HEK293 (cell line): ENCODE measurements around the gene DYNLL1.
A peak's percentile ranks its signal among the peaks of the same experiment; 100 is the strongest.
"Not testable (repeated sequence)": the region's sequence is repeated elsewhere in the genome, so short reads cannot be mapped to it uniquely, and the experiment has no call there.

Experiments
- CTCF ChIA-PET: fragments of 350-600 bp; formaldehyde crosslinking; extraction: SDS; loops from one replicate; lab custom pipeline; 2021; ENCODE audit warnings: antibody characterized with exemption; lab: Yijun Ruan, JAX
- POLR2A ChIA-PET: fragments of 300-600 bp; formaldehyde crosslinking; extraction: SDS; loops from one replicate; lab custom pipeline; 2020; ENCODE audit warnings: antibody characterized with exemption, inconsistent platforms; lab: Yijun Ruan, JAX
- H3K27ac ChIP-seq: fragments of 200-500 bp; sonication (Bioruptor generic); 2 replicates; pipeline ENCODE4 v1.5.1; 2014; ENCODE audit warnings: low read depth, low read length, control low read depth, inconsistent platforms; ENCODE audit errors: extremely low read depth
- H3K36me3 ChIP-seq, 2 experiments: fragments of 200-500 bp in 1 of 2; sonication (Bioruptor generic) in 1 of 2; 1 replicate in 1 of 2; 2 replicates in 1 of 2; pipeline ENCODE4 v1.5.1; 2014 to 2017; ENCODE audit warnings: inconsistent platforms in 2 of 2, low read length in 2 of 2; ENCODE audit not compliant: control insufficient read depth in 2 of 2, insufficient read depth in 1 of 2
- H3K4me1 ChIP-seq: fragments of 200-500 bp; sonication (Bioruptor generic); 2 replicates; pipeline ENCODE4 v1.5.1; 2014; ENCODE audit warnings: mild to moderate bottlenecking, low read length, inconsistent platforms; ENCODE audit not compliant: control insufficient read depth, insufficient read depth
- H3K4me3 ChIP-seq: 2 replicates; pipeline ENCODE4 v1.5.1; 2011; ENCODE audit warnings: low read depth, mild to moderate bottlenecking, control low read depth, low read length, moderate library complexity
- H3K9me3 ChIP-seq: fragments of 200-500 bp; sonication (Bioruptor generic); 2 replicates; pipeline ENCODE4 v1.5.1; 2014; ENCODE audit warnings: low read depth, low read length, inconsistent platforms; ENCODE audit not compliant: control insufficient read depth, insufficient read depth
- KLF8 ChIP-seq: fragments of 450-650 bp; formaldehyde crosslinking; IDR thresholded peaks from 2 replicates; pipeline ENCODE4 v1.5.1; 2016; ENCODE audit warnings: missing biosample characterization, missing genetic modification characterization
- PRDM1 ChIP-seq: fragments of 450-650 bp; formaldehyde crosslinking; IDR thresholded peaks from 2 replicates; pipeline ENCODE4; 2016; ENCODE audit warnings: missing biosample characterization, missing genetic modification characterization
- SALL2 ChIP-seq: fragments of 450-650 bp; formaldehyde crosslinking; IDR thresholded peaks from 2 replicates; pipeline ENCODE4 v1.5.0; 2017; ENCODE audit warnings: missing biosample characterization, mild to moderate bottlenecking, missing genetic modification characterization, borderline replicate concordance
- SP7 ChIP-seq: fragments of 450-650 bp; formaldehyde crosslinking; IDR thresholded peaks from 2 replicates; pipeline ENCODE4 v1.5.1; 2016; ENCODE audit warnings: missing biosample characterization, missing genetic modification characterization
- ZNF121 ChIP-seq: fragments of 450-650 bp; formaldehyde crosslinking; IDR thresholded peaks from 2 replicates; pipeline ENCODE4 v1.5.1; 2016; ENCODE audit warnings: missing biosample characterization, missing genetic modification characterization
- ZNF48 ChIP-seq: fragments of 450-650 bp; formaldehyde crosslinking; IDR thresholded peaks from 2 replicates; pipeline ENCODE4 v1.5.1; 2016; ENCODE audit warnings: missing biosample characterization, missing genetic modification characterization
- TF ChIP-seq, protein P1 (sequence below): fragments of 450-650 bp; formaldehyde crosslinking; IDR thresholded peaks from 2 replicates; pipeline ENCODE4 v1.5.1; 2016; ENCODE audit warnings: missing biosample characterization, missing genetic modification characterization
- TF ChIP-seq, protein P2 (sequence below): fragments of 450-650 bp; formaldehyde crosslinking; IDR thresholded peaks from 2 replicates; pipeline ENCODE4 v1.5.1; 2017; ENCODE audit warnings: missing biosample characterization, missing genetic modification characterization
- TF ChIP-seq, protein P3 (sequence below): fragments of 450-650 bp; formaldehyde crosslinking; IDR thresholded peaks from 2 replicates; pipeline ENCODE4 v1.5.1; 2016; ENCODE audit warnings: missing biosample characterization, missing genetic modification characterization
- TF ChIP-seq, protein P4 (sequence below): fragments of 450-650 bp; IDR thresholded peaks from 2 replicates; pipeline ENCODE4 v1.5.1; 2018; ENCODE audit warnings: missing biosample characterization, mild to moderate bottlenecking, missing genetic modification characterization

Gene DYNLL1

DNA sequence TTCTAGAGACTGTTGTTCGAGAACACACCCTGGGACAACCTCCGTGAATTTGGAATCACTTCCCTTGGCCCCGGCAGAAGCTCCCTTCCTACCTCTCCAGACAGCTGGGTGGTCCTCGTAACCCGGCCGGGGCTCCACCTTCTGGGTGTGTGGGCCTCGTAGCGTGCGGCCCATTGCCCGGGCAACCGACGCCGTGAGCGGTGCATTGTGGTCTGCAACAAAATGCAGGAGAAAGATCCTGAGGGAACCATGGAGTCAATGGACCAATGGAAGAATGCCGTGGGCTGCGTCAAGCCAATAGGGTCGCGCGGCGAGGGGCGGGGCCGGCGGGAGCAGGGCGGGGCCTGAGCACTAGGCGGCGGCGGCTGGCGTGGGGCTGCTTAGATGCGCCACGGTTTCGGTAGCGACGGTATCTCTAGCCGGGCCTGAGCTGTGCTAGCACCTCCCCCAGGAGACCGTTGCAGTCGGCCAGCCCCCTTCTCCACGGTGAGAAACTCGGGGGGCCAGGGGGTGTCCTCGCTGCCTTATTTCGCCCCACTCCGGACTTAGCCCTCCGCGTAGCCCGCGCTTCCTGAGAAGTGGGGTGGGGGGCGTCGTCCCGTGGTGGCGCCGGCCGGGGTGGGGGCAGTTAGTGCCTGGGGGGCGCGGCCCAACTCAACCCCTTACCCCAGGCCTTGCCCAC is at the start of gene DYNLL1 (continued):
- TF ChIP-seq ZNF48 (tag by site-specific recombination) (no peak), KLF8 (peak; percentile 70)
- TF ChIP-seq, all 188 proteins: peak for 31

DNA sequence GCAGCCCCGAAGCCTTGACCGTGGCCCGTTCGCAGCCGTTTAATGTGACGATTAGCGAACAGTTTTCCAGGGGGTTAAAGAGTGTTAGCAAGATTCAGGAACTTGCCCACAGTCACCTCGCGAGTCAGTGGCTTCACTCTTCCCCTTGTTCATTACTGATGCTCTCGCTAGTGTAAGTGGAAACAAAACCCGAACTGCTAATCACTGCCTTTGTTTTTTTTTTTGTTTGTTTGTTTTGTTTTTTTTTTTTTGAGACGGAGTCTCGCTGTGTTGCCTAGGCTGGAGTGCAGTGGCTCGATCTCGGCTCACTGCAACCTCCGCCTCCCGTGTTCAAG is 49.1 kb upstream of the DYNLL1 start:
- POLR2A ChIA-PET, result interaction anchor here (0.6 to 2.9 kb wide), 5 partner anchors 13 to 245 kb away, joined by 3 to 9 read pairs (median 6); no protein-coding TSS in a partner anchor

DNA sequence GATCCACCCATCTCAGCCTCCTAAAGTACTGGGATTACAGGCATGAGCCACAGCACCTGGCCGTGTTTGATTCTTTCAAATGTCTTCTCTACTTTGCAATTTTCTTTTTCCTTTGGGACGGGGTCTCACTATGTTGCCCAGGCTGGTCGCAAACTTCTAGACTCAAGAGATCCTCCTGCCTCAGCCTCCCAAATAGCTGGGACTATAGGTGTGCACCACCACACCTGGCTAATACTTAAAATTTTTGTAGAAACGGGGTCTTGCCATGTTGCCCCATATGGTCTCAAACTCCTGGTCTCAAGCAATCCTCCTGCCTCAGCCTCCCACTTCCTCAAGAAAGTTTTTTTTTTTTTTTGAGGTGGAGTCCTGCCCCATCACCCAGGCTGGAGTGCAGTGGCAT is 47.9 kb upstream of the DYNLL1 start:
- H3K27ac ChIP-seq, result no peak overlapping the region
- TF ChIP-seq SALL2, result no peak
- TF ChIP-seq, protein P1, sequence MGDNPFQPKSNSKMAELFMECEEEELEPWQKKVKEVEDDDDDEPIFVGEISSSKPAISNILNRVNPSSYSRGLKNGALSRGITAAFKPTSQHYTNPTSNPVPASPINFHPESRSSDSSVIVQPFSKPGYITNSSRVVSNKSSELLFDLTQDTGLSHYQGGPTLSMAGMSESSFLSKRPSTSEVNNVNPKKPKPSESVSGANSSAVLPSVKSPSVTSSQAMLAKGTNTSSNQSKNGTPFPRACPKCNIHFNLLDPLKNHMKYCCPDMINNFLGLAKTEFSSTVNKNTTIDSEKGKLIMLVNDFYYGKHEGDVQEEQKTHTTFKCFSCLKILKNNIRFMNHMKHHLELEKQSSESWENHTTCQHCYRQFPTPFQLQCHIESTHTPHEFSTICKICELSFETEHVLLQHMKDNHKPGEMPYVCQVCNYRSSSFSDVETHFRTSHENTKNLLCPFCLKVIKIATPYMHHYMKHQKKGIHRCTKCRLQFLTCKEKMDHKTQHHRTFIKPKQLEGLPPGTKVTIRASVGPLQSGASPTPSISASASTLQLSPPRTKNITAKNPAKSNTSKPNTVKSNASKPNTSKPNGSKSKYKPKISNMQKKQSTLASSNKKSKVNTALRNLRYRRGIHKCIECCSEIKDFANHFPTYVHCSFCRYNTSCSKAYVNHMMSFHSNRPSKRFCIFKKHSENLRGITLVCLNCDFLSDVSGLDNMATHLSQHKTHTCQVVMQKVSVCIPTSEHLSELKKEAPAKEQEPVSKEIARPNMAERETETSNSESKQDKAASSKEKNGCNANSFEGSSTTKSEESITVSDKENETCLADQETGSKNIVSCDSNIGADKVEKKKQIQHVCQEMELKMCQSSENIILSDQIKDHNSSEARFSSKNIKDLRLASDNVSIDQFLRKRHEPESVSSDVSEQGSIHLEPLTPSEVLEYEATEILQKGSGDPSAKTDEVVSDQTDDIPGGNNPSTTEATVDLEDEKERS, result no peak
- TF ChIP-seq, protein P2, sequence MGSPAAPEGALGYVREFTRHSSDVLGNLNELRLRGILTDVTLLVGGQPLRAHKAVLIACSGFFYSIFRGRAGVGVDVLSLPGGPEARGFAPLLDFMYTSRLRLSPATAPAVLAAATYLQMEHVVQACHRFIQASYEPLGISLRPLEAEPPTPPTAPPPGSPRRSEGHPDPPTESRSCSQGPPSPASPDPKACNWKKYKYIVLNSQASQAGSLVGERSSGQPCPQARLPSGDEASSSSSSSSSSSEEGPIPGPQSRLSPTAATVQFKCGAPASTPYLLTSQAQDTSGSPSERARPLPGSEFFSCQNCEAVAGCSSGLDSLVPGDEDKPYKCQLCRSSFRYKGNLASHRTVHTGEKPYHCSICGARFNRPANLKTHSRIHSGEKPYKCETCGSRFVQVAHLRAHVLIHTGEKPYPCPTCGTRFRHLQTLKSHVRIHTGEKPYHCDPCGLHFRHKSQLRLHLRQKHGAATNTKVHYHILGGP (tag by site-specific recombination), result no peak
- peak; percentile 95 for TF ChIP-seq ZNF121 (tag by site-specific recombination)
- ChIA-PET POLR2A (interaction anchor here (0.7 to 2.5 kb wide), 2 partner anchors 12 to 1053 kb away, joined by 3 to 7 read pairs; no protein-coding TSS in a partner anchor), CTCF (interaction anchor here (0.6 to 0.9 kb wide), 2 partner anchors 18 to 655 kb away, joined by 4 to 6 read pairs; no protein-coding TSS in a partner anchor)
- H3K4me3 ChIP-seq, result no peak overlapping the region
- H3K4me1 ChIP-seq, result peaks cover 4% of the 10 kb centered on the region; the same call in 1 of the 2 replicates
- peaks cover 57 to 61% of the 10 kb centered on the region in 2 experiments for H3K36me3 ChIP-seq
- no peaks in the 10 kb centered on the region for H3K9me3 ChIP-seq

More for the DNA sequence above, 49.1 kb upstream of the DYNLL1 start:
- CTCF ChIA-PET, H3K4me1 ChIP-seq, H3K9me3 ChIP-seq: not testable (repeated sequence)
- 0 out of 2 replicates have a peak, but pooled peaks have one; percentile 61 for TF ChIP-seq PRDM1 (tag by site-specific recombination)
- H3K27ac ChIP-seq, result peak overlapping the region; percentile 91
- H3K4me3 ChIP-seq, result peak overlapping the region; percentile 99
- H3K36me3 ChIP-seq, result peaks cover 57 to 58% of the 10 kb centered on the region in 2 experiments

DNA sequence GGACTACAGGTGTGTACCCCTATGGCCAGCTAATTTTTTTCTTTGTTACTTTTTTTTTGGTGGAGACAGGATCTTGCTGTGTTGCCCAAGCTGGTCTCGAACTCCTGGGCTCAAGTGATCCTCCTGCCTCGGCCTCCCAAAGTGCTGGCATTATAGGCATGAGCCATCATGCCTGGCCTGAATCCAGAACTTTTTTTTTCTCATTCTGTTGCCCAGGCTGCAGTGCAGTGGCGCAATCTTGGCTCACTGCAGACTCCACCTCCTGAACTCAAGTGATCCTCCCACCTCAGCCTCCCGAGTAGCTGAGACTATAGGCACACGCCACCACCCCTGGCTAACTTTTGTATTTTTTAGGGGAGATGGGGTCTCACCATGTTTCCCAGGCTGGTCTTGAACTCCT is 43.4 kb upstream of the DYNLL1 start:
- not testable (repeated sequence) for H3K27ac ChIP-seq, H3K4me1 ChIP-seq, H3K9me3 ChIP-seq, H3K4me3 ChIP-seq
- peaks cover 71 to 78% of the 10 kb centered on the region in 2 experiments for H3K36me3 ChIP-seq
- POLR2A ChIA-PET, result interaction anchor here (0.8 to 1.9 kb wide), 3 partner anchors 10 to 15 kb away, joined by 3 to 7 read pairs (median 3); no protein-coding TSS in a partner anchor
- CTCF ChIA-PET, result interaction anchor here (0.7 to 3.2 kb wide), 8 partner anchors 13 to 128 kb away, joined by 3 to 12 read pairs (median 4); partner anchors contain the start of gene PLA2G1B
- TF ChIP-seq SP7 (tag by site-specific recombination) (peak; percentile 34; the same call in 1 of the 2 replicates), ZNF121 (tag by site-specific recombination) (peak; percentile 87)
- TF ChIP-seq, protein P3, sequence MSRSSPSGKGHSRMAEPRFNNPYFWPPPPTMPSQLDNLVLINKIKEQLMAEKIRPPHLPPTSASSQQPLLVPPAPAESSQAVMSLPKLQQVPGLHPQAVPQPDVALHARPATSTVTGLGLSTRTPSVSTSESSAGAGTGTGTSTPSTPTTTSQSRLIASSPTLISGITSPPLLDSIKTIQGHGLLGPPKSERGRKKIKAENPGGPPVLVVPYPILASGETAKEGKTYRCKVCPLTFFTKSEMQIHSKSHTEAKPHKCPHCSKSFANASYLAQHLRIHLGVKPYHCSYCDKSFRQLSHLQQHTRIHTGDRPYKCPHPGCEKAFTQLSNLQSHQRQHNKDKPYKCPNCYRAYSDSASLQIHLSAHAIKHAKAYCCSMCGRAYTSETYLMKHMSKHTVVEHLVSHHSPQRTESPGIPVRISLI (tag by site-specific recombination), result peak; percentile 63; the same call in 1 of the 2 replicates
- TF ChIP-seq, protein P4, sequence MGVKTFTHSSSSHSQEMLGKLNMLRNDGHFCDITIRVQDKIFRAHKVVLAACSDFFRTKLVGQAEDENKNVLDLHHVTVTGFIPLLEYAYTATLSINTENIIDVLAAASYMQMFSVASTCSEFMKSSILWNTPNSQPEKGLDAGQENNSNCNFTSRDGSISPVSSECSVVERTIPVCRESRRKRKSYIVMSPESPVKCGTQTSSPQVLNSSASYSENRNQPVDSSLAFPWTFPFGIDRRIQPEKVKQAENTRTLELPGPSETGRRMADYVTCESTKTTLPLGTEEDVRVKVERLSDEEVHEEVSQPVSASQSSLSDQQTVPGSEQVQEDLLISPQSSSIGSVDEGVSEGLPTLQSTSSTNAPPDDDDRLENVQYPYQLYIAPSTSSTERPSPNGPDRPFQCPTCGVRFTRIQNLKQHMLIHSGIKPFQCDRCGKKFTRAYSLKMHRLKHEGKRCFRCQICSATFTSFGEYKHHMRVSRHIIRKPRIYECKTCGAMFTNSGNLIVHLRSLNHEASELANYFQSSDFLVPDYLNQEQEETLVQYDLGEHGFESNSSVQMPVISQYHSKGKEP (tag by site-specific recombination), result peak; percentile 48; the same call in 1 of the 2 replicates
